Retinal pigment epithelial cell (primary cell): ENCODE results near the gene TRIM65.
A peak's percentile ranks its signal among the peaks of the same experiment; 100 is the strongest.
"Not testable (repeated sequence)": the region's sequence is repeated elsewhere in the genome, so short reads cannot be mapped to it uniquely, and the experiment has no call there.

Experiments
- DNase-seq: peaks from one replicate; pipeline ENCODE4 v3.0.0-alpha.2; 2010; ENCODE audit warnings: low read depth
- H3K4me3 ChIP-seq: 2 replicates; pipeline ENCODE4 v1.5.1; 2011; ENCODE audit warnings: mild to moderate bottlenecking, low read length, control low read depth, moderate library complexity
- TF ChIP-seq, protein P1 (sequence below): conservative IDR thresholded peaks from 2 replicates; pipeline ENCODE4 v1.5.1; 2011; ENCODE audit warnings: low read depth, low read length, control low read depth, inconsistent platforms

Gene TRIM65

DNA sequence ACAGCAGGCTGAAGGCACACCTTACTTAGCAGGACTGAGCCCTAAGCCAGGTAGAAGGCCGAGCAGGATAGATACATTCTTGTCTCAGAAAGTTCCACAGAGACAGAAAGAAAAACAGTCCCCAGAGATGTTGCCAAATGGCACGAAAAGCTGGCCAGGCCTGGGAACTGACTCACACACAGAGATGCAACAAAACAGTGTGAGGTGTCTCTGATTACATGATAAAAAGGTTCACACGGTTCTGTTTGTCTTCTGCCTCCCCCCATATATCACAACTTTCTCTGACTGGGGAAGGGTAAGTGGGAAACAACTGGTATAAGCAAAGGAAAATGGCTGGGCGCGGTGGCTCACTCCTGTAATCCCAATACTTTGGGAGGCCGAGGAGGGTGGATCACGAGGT is 43.3 kb downstream of the TRIM65 start:
- no peak overlapping the region for H3K4me3 ChIP-seq
- TF ChIP-seq, protein P1, sequence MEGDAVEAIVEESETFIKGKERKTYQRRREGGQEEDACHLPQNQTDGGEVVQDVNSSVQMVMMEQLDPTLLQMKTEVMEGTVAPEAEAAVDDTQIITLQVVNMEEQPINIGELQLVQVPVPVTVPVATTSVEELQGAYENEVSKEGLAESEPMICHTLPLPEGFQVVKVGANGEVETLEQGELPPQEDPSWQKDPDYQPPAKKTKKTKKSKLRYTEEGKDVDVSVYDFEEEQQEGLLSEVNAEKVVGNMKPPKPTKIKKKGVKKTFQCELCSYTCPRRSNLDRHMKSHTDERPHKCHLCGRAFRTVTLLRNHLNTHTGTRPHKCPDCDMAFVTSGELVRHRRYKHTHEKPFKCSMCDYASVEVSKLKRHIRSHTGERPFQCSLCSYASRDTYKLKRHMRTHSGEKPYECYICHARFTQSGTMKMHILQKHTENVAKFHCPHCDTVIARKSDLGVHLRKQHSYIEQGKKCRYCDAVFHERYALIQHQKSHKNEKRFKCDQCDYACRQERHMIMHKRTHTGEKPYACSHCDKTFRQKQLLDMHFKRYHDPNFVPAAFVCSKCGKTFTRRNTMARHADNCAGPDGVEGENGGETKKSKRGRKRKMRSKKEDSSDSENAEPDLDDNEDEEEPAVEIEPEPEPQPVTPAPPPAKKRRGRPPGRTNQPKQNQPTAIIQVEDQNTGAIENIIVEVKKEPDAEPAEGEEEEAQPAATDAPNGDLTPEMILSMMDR = no peak
- DNase-seq = peak; percentile 50

DNA sequence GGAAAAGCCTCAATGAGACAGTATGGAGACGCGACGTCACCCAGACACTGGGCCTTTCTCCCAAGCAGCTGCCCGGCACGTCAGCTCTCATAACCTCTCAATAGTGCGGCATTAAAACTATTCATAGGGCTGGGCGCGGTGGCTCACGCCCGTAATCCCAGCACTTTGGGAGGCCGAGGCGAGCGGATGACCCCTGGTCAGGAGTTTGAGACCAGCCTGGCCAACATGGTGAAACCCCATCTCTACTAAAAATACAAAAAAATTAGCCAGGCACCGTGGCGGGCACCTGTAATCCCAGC is 45.1 kb downstream of the TRIM65 start:
- not testable (repeated sequence) for H3K4me3 ChIP-seq, DNase-seq

DNA sequence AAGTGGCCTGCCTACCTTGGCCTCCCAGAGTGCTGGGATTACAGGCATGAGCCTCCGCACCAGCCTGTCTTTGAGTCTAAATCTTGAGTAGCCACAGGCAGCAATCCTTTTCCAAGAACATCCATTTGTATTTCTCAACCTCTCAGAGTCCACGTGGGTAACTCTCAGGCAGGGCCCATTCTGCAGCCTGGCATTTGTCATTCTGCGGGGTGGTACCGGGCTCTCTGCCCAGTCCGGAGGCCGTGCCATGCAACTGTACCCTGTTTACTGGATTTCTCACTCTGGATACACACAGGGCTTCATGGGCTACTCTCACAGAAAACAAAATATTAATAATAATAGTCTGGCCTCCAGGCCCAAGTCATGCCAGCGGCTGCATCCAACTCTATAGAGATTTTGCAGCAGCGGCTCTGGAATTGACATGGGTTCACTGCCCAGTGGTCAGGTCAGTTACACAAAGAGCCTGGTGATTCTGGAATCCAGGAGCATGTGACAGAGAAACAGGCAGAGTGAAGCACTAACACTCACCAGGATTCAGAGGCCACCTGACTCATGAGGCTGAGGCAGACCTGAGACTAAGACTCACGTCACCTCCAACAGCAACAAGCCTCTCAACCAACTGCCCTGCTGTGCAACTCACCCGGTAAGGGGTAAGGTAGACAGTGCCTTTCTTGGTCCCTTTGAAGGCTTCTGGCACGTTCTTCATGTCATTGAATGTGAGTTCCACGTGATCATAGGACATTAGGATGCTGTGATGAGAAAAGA is 45.6 kb downstream of the TRIM65 start:
- peak; percentile 99 for DNase-seq
- no peak overlapping the region for H3K4me3 ChIP-seq
- TF ChIP-seq, protein P1 = no peak

DNA sequence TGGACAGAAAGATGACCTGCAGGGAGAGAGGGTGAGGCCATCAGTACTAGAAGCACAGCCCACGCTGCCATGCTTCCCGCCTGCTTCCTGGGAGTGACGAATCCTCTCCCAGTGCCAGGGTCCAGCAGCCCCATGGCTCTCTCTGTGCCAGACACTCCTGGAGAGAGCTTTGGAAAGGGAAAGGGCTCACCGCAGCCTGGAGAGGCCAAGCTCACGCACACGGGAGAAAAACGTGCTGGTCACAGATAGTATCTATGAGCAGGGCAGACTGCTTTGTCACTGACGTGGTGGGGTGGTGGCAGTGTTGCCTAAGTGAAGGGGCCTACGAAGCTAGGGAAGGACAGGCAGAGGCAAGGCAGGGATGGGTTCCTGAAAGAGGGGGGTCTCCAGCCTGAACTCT is 47.0 kb downstream of the TRIM65 start:
- no peak for DNase-seq
- H3K4me3 ChIP-seq = no peak overlapping the region
- TF ChIP-seq, protein P1 = no peak

DNA sequence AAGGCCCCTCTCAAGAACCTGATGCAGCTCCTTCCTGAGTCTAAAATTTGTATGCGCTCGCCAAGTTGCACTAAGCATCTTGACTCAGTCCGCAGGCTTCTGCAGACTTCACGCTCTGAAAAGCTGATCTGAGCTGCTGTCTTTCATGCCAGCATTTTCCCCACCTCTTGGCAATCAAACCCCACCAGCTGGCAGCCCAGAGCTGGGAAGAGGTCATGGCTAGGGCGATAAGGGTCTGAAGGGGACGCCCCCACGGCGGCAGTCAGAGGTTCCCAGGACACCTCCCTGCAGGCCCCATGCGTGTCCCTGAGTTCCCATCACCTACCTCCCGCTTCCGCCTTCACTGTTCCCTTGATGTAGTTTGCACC is 47.5 kb downstream of the TRIM65 start:
- DNase-seq = no peak
- no peak overlapping the region for H3K4me3 ChIP-seq
- TF ChIP-seq, protein P1 = no peak

DNA sequence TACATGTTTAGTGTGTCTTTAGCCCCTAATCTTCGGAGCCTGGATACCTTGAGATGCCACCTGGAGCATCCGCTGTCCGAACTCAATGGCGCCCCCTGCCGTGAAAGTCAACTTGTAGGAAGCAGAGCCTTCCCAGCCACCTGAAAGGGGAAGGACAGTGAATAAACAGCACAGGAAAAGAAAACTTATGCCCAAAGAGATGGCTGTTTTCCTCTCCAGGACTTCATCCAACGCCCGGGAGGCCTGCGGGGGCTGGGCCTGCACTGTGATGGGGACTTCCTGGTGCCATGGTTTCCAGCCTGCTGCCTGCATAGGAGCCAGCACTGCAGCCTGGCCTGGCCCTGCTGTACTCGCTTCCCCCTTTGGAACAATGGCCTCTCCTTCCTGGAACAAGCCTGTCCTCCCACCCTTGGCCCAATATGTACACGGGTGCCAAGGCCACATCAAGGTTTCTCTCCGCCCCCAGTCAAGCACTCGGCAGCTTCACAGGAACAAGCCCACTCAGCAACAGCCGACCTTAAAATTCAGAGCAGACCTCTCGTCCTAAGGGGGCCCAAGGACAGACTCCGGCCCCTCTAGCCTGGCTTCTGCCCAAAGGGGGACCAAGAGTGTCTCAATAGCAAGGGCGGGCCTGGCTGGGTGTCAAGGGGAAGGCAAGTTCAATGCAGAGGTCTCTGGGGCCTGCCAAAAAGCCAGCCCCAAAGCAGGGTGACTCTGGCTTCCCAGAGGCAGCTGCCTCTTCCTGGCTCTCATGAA is 48.0 kb downstream of the TRIM65 start:
- TF ChIP-seq, protein P1 = peak; percentile 78
- DNase-seq = no peak
- H3K4me3 ChIP-seq = no peak overlapping the region

DNA sequence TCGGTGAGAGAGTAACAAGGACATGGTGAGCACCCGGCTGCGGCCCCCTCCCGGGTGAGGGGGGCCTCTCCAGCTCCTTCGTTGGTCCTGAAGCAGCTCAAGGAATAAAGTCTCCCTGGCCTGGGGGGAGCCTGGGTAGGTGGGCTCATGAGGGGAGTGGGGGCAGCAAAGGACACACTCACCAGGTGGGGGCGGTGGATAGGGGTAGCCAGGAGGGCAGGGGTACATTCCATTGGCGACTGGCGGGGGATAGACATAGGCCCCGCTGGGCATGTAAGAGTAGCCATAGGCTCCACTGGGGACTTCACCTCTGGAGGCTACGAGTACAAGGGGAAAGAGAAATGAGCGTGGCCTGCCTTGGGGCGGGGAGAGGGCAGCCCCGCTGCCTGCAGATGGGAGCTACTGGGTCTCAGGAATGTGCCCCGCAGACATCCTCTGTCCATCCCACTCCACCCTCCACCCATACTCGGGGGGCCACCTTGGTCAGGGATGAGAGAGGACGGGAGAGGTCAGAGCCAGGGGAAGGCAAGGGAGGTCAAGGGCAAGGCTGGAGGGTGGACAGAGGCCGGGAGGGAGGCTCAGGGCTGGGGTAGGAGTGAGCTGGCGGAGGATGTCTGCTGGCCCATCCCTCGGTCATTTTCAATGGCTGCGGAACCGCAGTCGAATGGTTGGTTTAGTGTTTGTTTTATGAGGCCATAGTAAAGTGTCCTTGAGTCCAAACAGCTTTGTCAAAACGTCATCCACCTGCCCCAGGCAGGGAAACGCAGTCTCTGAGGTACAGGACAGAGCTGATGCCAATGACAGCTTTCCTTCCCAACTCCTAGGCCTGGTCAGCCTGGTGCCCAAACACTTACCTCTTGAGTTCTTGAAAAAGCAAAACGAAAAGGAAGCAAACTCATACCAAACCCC is 48.9 kb downstream of the TRIM65 start:
- TF ChIP-seq, protein P1 = no peak
- DNase-seq = no peak
- H3K4me3 ChIP-seq = no peak overlapping the region
